ENCODE data around the gene FGF2.

Gene FGF2

DNA sequence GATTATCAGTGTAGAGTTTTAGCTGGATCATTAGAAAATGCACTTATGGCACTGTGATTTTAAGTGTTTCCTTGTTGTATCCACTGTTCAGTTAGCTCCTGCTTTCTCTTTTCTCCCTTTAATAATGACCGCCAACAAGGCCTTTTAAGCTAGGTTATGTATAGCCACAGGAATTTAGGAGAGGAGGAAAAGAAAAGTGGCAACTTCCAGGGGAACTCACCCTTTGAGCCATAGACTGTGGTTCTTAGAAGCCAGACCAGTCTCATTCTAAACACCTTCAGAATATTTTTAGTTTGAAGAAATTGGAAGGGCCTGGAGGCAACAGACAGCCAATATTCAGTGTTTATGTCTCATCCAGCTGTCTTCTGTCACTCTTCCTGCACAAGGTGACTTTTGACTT is 6.1 kb downstream of the FGF2 start:
- H3K79me2 ChIP-seq (ENCODE audit: insufficient read depth, low read depth), result peaks cover 26% of the 10 kb centered on the region; the same call in 1 of the 2 replicates
- peaks cover 23% of the 10 kb centered on the region for H3K4me1 ChIP-seq (ENCODE audit: low read depth, poor library complexity, severe bottlenecking)
- TF ChIP-seq, protein P1, sequence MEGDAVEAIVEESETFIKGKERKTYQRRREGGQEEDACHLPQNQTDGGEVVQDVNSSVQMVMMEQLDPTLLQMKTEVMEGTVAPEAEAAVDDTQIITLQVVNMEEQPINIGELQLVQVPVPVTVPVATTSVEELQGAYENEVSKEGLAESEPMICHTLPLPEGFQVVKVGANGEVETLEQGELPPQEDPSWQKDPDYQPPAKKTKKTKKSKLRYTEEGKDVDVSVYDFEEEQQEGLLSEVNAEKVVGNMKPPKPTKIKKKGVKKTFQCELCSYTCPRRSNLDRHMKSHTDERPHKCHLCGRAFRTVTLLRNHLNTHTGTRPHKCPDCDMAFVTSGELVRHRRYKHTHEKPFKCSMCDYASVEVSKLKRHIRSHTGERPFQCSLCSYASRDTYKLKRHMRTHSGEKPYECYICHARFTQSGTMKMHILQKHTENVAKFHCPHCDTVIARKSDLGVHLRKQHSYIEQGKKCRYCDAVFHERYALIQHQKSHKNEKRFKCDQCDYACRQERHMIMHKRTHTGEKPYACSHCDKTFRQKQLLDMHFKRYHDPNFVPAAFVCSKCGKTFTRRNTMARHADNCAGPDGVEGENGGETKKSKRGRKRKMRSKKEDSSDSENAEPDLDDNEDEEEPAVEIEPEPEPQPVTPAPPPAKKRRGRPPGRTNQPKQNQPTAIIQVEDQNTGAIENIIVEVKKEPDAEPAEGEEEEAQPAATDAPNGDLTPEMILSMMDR (conservative IDR thresholded peaks at IDR 0.05; ENCODE audit: low read depth, low read length), result no peak
- H3K4me2 ChIP-seq, result no peak overlapping the region
- no peaks in the 10 kb centered on the region for H4K20me1 ChIP-seq (ENCODE audit: insufficient read depth)
- no peaks in the 10 kb centered on the region for H3K27me3 ChIP-seq (ENCODE audit: insufficient read depth, low read depth)
- H2AFZ ChIP-seq (ENCODE audit: low read depth), result no peak overlapping the region
- H3K36me3 ChIP-seq (ENCODE audit: insufficient read depth), result no peaks in the 10 kb centered on the region
- no peak overlapping the region for H3K4me3 ChIP-seq (IDR thresholded peaks at IDR 0.05; ENCODE audit: insufficient read depth, low read depth, low read length)
- H3K27ac ChIP-seq, result no peak overlapping the region
- no peak overlapping the region for H3K9ac ChIP-seq

- H3K27me3 ChIP-seq (ENCODE audit: insufficient read depth, low read depth), result no peaks in the 10 kb centered on the region
- H3K36me3 ChIP-seq (ENCODE audit: insufficient read depth), result no peaks in the 10 kb centered on the region
- H3K9ac ChIP-seq, result no peak overlapping the region
- H3K4me1 ChIP-seq (ENCODE audit: low read depth, poor library complexity, severe bottlenecking), result peaks cover 16% of the 10 kb centered on the region
- H3K4me2 ChIP-seq, result no peak overlapping the region
- no peak overlapping the region for H2AFZ ChIP-seq (ENCODE audit: low read depth)
- TF ChIP-seq, protein P1 (conservative IDR thresholded peaks at IDR 0.05; ENCODE audit: low read depth, low read length), result no peak
- H3K4me3 ChIP-seq (IDR thresholded peaks at IDR 0.05; ENCODE audit: insufficient read depth, low read depth, low read length), result no peak overlapping the region
- H4K20me1 ChIP-seq (ENCODE audit: insufficient read depth), result no peaks in the 10 kb centered on the region
- no peak overlapping the region for H3K27ac ChIP-seq
- H3K79me2 ChIP-seq (ENCODE audit: insufficient read depth, low read depth), result peaks cover 20% of the 10 kb centered on the region; the same call in 1 of the 2 replicates
These were observed 7.4 kb downstream of the FGF2 start for GRCh38 chr4:122833999-122834398.

DNA sequence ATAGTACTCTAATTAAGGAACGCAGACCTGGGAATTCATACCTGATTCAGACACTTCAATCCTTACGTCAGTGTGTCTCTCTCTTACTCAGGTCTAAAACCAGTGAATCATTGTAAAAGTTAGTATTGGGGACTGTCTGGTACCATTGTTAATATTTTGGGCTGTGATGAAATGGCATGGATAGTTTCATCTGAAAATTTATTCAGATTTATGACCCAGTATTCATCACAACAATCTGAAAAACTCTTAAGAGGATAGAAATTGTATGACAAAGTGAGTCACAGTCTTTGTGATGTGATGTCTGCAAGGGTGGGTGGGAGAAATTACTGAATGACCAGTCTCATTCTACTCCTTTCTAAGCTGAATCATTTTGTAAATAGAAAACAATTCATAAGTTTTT is 10.3 kb downstream of the FGF2 start:
- no peaks in the 10 kb centered on the region for H4K20me1 ChIP-seq (ENCODE audit: insufficient read depth)
- H3K4me1 ChIP-seq (ENCODE audit: low read depth, poor library complexity, severe bottlenecking), result no peaks in the 10 kb centered on the region
- H3K27me3 ChIP-seq (ENCODE audit: insufficient read depth, low read depth), result no peaks in the 10 kb centered on the region
- TF ChIP-seq, protein P1 (conservative IDR thresholded peaks at IDR 0.05; ENCODE audit: low read depth, low read length), result no peak
- no peak overlapping the region for H3K27ac ChIP-seq
- no peak overlapping the region for H3K4me2 ChIP-seq
- no peak overlapping the region for H2AFZ ChIP-seq (ENCODE audit: low read depth)
- H3K79me2 ChIP-seq (ENCODE audit: insufficient read depth, low read depth), result no peaks in the 10 kb centered on the region
- H3K9ac ChIP-seq, result no peak overlapping the region
- H3K4me3 ChIP-seq (IDR thresholded peaks at IDR 0.05; ENCODE audit: insufficient read depth, low read depth, low read length), result no peak overlapping the region
- no peaks in the 10 kb centered on the region; the same call in 1 of the 2 replicates for H3K36me3 ChIP-seq (ENCODE audit: insufficient read depth)

DNA sequence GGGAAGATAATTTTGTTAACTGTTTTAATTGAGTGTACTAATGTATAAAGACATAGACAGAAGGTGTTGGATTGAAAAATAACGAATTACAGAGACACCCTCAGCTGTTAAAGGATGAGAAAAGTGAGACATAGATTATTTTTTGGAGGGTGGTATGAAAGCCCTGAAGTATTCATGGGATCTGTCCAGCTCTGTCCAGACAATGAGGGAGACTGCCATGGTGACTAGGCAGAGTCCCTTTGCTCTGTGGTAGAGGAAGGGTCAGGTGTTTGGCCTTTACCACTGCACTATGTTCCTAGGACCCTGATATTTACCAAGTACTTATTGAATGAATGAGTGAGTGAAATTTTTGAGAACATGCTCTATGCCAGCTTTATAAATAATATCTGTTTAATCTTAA is 11.4 kb downstream of the FGF2 start:
- no peak overlapping the region for H3K4me2 ChIP-seq
- no peaks in the 10 kb centered on the region for H4K20me1 ChIP-seq (ENCODE audit: insufficient read depth)
- no peak overlapping the region for H2AFZ ChIP-seq (ENCODE audit: low read depth)
- H3K9ac ChIP-seq, result no peak overlapping the region
- no peaks in the 10 kb centered on the region for H3K27me3 ChIP-seq (ENCODE audit: insufficient read depth, low read depth)
- no peaks in the 10 kb centered on the region for H3K79me2 ChIP-seq (ENCODE audit: insufficient read depth, low read depth)
- no peak overlapping the region for H3K4me3 ChIP-seq (IDR thresholded peaks at IDR 0.05; ENCODE audit: insufficient read depth, low read depth, low read length)
- no peaks in the 10 kb centered on the region for H3K4me1 ChIP-seq (ENCODE audit: low read depth, poor library complexity, severe bottlenecking)
- TF ChIP-seq, protein P1 (conservative IDR thresholded peaks at IDR 0.05; ENCODE audit: low read depth, low read length), result no peak
- H3K36me3 ChIP-seq (ENCODE audit: insufficient read depth), result no peaks in the 10 kb centered on the region; the same call in 1 of the 2 replicates
- H3K27ac ChIP-seq, result no peak overlapping the region
